Measurements from ENCODE around the gene PRDX2.
"Not testable (repeated sequence)": the region's sequence is repeated elsewhere in the genome, so short reads cannot be mapped to it uniquely, and the experiment has no call there.

PRDX2 gene

GRCh38 chr19:12825254-12826131, 23.9 kb upstream of the PRDX2 start:
- DNase-seq, result no peak

GRCh38 chr19:12821761-12822160, 20.2 kb upstream of the PRDX2 start:
- DNase-seq, result no peak

DNA sequence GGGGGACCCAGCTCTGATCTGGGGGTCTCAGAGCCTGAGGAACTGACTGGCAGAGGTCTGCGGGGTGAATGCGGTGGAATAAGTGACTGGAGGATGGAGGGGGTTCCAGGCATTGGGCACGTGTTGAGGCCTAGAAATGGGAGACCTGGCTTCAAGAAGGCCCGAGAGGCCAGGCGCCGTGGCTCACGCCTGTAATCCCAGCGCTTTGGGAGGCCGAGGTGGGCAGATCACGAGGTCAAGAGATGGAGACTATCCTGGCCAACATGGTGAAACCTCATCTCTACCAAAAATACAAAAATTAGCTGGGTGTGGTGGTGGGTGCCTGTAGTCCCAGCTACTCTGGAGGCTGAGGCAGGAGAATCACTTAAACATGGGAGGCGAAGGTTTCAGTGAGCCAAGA, 16.2 kb upstream of the PRDX2 start:
- DNase-seq, result not testable (repeated sequence)

GRCh38 chr19:12817188-12817587, 15.6 kb upstream of the PRDX2 start:
- DNase-seq, result not testable (repeated sequence)

DNA sequence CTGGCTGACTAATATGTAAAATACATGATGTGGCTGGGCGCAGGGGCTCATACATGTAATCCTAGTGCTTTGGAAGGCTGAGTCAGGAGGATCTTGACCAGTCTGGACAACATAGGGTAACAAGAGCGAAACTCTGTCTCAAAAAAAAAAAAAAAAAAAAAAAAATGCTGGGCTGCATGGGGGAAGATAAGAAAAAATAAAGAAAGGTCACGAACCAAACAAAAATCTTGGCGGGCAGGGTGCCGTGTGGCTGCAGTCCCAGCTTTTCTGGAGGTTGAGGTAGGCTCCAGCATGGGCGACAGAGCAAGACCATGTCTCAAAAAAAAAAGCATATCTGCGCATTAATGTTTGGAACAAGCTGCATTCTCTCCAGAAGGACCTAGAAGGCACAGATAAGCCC, 13.5 kb upstream of the PRDX2 start:
- no peak for DNase-seq

GRCh38 chr19:12806242-12807081, 4.9 kb upstream of the PRDX2 start, which contains the start of gene RNASEH2A:
RNASEH2A (plus strand) TSS chr19:12806584; CDS start chr19:12806674, 90 bp downstream.
- peak; percentile 88 for DNase-seq

- DNase-seq, result no peak
These were observed 2.5 kb upstream of the PRDX2 start for GRCh38 chr19:12804051-12804450.

GRCh38 chr19:12802267-12803106, 887 bp upstream of the PRDX2 start:
- no peak for DNase-seq

DNA sequence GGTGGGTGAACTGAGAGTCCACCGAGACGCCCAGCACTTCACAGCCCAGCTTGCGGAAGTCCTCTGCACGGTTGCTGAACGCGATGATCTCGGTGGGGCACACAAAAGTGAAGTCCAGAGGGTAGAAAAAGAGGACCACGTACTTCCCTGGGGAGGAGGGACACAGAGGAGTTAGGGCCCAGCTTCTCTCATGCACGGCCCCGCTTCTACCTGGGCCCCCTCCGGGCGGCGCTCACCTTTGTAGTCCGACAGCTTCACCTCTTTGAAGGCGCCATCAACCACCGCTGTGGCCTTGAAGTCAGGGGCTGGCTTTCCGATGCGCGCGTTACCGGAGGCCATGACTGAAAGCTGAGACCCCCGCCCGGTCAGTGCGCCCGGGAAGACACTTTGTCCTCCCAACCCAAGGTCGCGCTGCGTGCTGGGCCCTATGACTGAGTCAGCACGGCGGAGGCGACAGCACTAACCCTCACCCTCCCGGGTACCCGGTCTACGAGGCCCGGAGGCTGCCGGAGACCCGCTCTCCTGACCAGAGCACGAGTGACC, 606 bp downstream of the PRDX2 start:
- no peak for DNase-seq

- DNase-seq, result peak; percentile 60
These were observed 1.2 kb downstream of the PRDX2 start for GRCh38 chr19:12800466-12800770.

GRCh38 chr19:12799742-12800465, 1.7 kb downstream of the PRDX2 start:
- no peak for DNase-seq

GRCh38 chr19:12797607-12798006, 4.0 kb downstream of the PRDX2 start:
- not testable (repeated sequence) for DNase-seq

DNA sequence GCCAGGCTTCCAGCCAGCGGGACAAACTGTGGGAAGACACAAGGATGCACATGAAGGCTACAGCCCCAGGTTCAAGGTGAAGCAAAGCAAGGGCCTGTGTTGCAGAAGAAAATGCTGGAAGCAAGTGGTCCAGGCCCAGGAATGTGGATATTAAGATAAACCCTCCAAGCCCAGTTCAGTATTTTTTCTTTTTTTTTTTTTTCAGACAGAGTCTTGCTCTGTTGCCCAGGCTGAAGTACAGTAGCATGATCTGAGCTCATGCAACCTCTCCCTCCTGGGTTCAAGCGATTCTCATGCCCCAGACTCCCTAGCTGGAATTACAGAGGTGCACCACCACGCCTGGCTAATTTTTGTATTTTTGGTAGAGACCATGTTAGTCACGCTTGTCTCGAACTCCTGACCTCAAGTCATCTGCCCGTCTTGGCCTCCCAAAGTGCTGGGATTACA, 4.4 kb downstream of the PRDX2 start:
- no peak for DNase-seq

DNA sequence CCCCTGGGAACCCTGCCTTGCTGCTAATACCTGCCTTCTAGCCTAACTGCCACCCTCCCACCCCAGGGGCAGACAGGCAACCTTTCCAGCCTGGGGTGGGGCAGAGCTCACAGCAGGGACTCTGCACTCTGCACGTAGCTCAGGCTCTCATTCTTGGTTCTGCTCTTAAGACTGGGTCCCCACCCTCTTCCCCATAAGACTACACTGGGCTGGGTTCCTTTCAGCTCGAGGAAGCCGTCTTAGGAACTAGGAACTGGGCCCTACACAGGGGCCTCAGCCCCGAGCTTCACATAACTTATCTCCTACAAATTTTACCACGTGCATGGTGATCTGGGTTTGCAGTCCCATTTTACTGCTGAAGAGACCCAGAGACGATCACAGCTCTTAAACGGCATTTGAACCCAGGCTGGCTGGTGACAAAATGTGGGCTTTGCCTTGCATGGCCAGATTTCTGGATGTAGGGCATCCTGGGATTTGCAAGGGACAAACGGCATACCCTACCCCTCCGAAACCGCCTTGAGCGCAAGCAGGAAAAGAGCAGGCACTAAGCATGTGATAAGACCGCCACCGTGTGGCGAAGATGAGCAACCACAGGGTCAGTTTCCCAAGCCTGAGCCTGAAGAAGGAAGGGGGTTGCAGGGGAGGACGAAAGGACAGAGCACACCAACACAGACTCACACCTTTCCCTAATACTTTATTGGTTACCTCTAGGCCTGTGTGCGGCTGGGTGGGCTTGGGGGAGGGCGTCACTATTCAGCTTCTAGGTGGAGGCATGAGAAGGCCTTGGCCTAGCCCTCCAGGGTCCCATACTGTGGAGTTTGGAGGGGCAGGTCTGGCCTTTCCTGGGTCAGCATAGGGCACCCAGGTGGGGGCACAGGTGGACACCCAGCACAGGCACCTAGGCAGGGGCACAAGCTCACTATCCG, 5.2 kb downstream of the PRDX2 start:
- DNase-seq, result peak; percentile 77

DNA sequence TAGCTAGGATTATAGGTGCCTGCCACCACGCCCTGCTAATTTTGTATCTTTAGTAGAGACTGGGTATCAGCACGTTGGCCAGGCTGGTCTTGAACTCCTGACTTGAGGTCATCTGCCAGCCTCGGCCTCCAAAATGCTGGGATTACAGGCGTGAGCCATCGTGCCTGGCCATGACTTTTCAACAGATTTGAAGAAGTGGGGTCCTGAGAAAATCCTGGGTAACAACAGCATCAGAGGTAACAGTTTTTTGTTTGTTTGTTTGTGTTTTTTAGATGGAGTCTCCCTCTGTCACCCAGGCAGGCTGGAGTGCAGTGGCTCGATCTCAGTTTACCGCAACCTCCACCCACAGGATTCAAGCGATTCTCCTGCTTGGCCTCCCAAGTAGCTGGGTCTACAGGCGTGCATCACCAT, 6.6 kb downstream of the PRDX2 start:
- DNase-seq, result no peak

- DNase-seq, result no peak
These were observed 7.2 kb downstream of the PRDX2 start for GRCh38 chr19:12794196-12794941.

DNA sequence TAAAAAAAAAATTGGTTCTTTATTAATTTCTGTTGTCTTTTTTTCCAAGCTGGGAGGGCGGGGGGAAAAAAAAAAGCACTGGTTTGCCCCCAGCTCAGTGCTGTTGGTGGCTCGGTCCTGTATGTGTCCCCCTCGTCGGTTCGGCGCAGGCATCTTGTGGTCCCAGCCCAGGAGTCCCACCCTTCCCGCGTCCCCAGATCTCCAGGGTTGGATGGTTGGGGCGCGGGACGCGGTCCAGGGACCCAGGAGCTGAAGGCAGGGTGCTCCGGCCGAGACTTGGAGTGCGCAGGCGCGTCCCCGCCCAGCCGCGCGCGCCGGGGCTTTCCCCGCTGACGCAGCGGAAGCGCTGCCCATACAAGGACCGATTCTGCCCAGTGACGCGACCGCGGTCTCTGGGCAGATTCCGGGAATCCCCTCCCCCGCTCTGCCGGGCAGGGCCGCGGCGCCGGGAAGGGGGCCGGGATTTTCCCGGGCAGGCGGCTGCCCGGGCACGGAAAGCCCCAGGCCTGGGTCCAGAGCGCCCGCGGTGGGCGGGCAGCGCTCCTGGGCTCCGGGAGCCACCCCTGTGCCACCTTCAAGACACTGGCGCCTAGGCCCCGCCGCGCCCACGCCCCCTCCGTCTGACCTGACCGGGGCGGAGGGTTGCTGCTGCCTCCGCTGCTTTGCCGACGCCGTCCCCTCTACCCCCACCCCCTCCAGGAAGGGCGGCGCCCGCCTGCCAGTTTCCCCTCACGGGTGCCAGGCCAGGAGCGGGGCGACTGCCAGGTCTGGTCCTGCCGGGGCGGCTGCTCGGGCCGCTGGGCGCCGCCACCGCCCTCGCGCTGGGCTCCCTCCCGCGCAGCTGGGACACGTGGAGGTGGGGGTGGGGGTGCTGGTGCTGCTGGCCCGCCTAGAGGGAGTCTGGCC, 8.1 kb downstream of the PRDX2 start:
- peak; percentile 95 for DNase-seq

DNA sequence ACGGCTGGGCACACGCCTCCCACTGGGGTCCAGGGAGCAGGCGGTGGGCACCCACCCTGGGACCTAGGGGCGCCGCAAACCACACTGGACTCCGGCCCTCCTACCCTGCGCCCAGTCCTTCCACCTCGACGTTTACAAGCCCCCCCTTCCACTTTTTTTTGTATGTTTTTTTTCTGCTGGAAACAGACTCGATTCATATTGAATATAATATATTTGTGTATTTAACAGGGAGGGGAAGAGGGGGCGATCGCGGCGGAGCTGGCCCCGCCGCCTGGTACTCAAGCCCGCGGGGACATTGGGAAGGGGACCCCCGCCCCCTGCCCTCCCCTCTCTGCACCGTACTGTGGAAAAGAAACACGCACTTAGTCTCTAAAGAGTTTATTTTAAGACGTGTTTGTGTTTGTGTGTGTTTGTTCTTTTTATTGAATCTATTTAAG, 8.7 kb downstream of the PRDX2 start:
- DNase-seq, result no peak
